Neutrophil (primary cell): Measurements from ENCODE around the gene ZFYVE27.

Experiments used
- H3K27ac ChIP-seq: fragments of 200-600 bp; sonication (generic); 2 replicates; pipeline ENCODE4 v1.5.1; 2016; ENCODE audit warnings: mild to moderate bottlenecking, moderate library complexity
- H3K27me3 ChIP-seq: fragments of 200-600 bp; sonication (generic); 2 replicates; pipeline ENCODE4 v1.6.0; 2016; ENCODE audit warnings: mild to moderate bottlenecking
- H3K36me3 ChIP-seq: fragments of 200-600 bp; sonication (generic); 2 replicates; pipeline ENCODE4 v1.5.1; 2017
- H3K4me1 ChIP-seq, 2 experiments: fragments of 200-600 bp in 1 of 2; sonication (generic) in 1 of 2; 1 replicate in 1 of 2; 2 replicates in 1 of 2; pipeline versions ENCODE4 v1.5.1 to v1.6.1; 2013 to 2016; ENCODE audit warnings: low read depth in 1 of 2, low read length in 1 of 2, mild to moderate bottlenecking in 1 of 2, moderate library complexity in 1 of 2; ENCODE audit not compliant: control insufficient read depth in 1 of 2, insufficient read depth in 1 of 2
- H3K4me3 ChIP-seq, 2 experiments: fragments of 200-600 bp in 1 of 2; sonication (generic) in 1 of 2; 1 replicate in 1 of 2; 2 replicates in 1 of 2; pipeline ENCODE4 v1.5.1; 2013 to 2016; ENCODE audit warnings: low read depth in 1 of 2, low read length in 1 of 2, mild to moderate bottlenecking in 1 of 2, moderate library complexity in 1 of 2
- H3K9me3 ChIP-seq: fragments of 200-600 bp; sonication (generic); 2 replicates; pipeline ENCODE4 v1.5.1; 2016
- CTCF ChIP-seq: fragments of 200-600 bp; sonication (generic); IDR thresholded peaks from 2 replicates; pipeline ENCODE4 v1.5.1; 2016; ENCODE audit warnings: antibody characterized with exemption

The ZFYVE27 gene

GRCh38 chr10:97800474-97800873 is 63.5 kb downstream of the ZFYVE27 start:
- no peak overlapping the region for H3K4me3 ChIP-seq
- H3K9me3 ChIP-seq = no peaks in the 10 kb centered on the region
- no peaks in the 10 kb centered on the region for H3K4me1 ChIP-seq
- TF ChIP-seq CTCF = no peak
- H3K27me3 ChIP-seq = peaks cover 74% of the 10 kb centered on the region
- no peaks in the 10 kb centered on the region for H3K36me3 ChIP-seq
- no peak overlapping the region for H3K27ac ChIP-seq

- no peak for TF ChIP-seq CTCF
- Histone ChIP-seq H3K27me3 (peaks cover 64% of the 10 kb centered on the region), H3K9me3 (no peaks in the 10 kb centered on the region), H3K27ac (no peak overlapping the region), H3K36me3 (no peaks in the 10 kb centered on the region), H3K4me1 (no peaks in the 10 kb centered on the region), H3K4me3 (no peak overlapping the region)
Observed at GRCh38 chr10:97801422-97801821, 64.5 kb downstream of the ZFYVE27 start.

- H3K4me1 ChIP-seq = no peaks in the 10 kb centered on the region
- H3K27me3 ChIP-seq = peaks cover 31% of the 10 kb centered on the region
- H3K4me3 ChIP-seq = no peak overlapping the region
- no peak overlapping the region for H3K27ac ChIP-seq
- no peaks in the 10 kb centered on the region for H3K9me3 ChIP-seq
- no peaks in the 10 kb centered on the region for H3K36me3 ChIP-seq
- no peak for TF ChIP-seq CTCF
Observed at GRCh38 chr10:97805096-97805884, 68.4 kb downstream of the ZFYVE27 start.

- Histone ChIP-seq H3K27ac (no peak overlapping the region), H3K9me3 (no peaks in the 10 kb centered on the region), H3K4me3 (no peak overlapping the region), H3K27me3 (peaks cover 24% of the 10 kb centered on the region), H3K36me3 (no peaks in the 10 kb centered on the region), H3K4me1 (no peaks in the 10 kb centered on the region)
- no peak for TF ChIP-seq CTCF
Observed at GRCh38 chr10:97805949-97806348, 69.0 kb downstream of the ZFYVE27 start.

GRCh38 chr10:97810446-97810845 is 73.5 kb downstream of the ZFYVE27 start:
- H3K9me3 ChIP-seq = no peaks in the 10 kb centered on the region
- H3K36me3 ChIP-seq = no peaks in the 10 kb centered on the region
- H3K27ac ChIP-seq = no peak overlapping the region
- H3K4me1 ChIP-seq = no peaks in the 10 kb centered on the region
- H3K4me3 ChIP-seq = no peak overlapping the region
- no peak for TF ChIP-seq CTCF
- H3K27me3 ChIP-seq = peaks cover 43% of the 10 kb centered on the region
